ENCODE measurements around the gene MXRA7.
A peak's percentile ranks its signal among the peaks of the same experiment; 100 is the strongest.

MXRA7 gene

GRCh38 chr17:76738468-76738850 is 27.7 kb upstream of the MXRA7 start:
- TF ChIP-seq CTCF (IDR thresholded peaks at IDR 0.05; ENCODE audit: low read length, missing control alignments): no peak
- no peak for DNase-seq (ENCODE audit: low read depth)
- peak overlapping the region; percentile 95 for H3K4me3 ChIP-seq (replicated peaks; ENCODE audit: low read depth, low read length)

- H3K4me3 ChIP-seq (replicated peaks; ENCODE audit: low read depth, low read length): peak within 1 kb of the TSS; percentile 95
- peak; percentile 96 for DNase-seq (ENCODE audit: low read depth)
- no peak for TF ChIP-seq CTCF (IDR thresholded peaks at IDR 0.05; ENCODE audit: low read length, missing control alignments)
These were observed 27.1 kb upstream of the MXRA7 start, which contains the start of gene MFSD11 for GRCh38 chr17:76737676-76738467. Gene MFSD11, plus strand, starts transcription at chr17:76738119. Its CDS starts 234 bp downstream, at chr17:76738353.

GRCh38 chr17:76737082-76737675 is 26.4 kb upstream of the MXRA7 start, which contains the start of gene SRSF2:
Gene SRSF2, minus strand, starts transcription at chr17:76737331. Its CDS starts 171 bp downstream, at chr17:76737160.
- H3K4me3 ChIP-seq (replicated peaks; ENCODE audit: low read depth, low read length): peak within 1 kb of the TSS; percentile 95
- no peak for TF ChIP-seq CTCF (IDR thresholded peaks at IDR 0.05; ENCODE audit: low read length, missing control alignments)
- DNase-seq (ENCODE audit: low read depth): peak; percentile 99

- DNase-seq (ENCODE audit: low read depth): peak; percentile 72
- peak overlapping the region; percentile 95 for H3K4me3 ChIP-seq (replicated peaks; ENCODE audit: low read depth, low read length)
- TF ChIP-seq CTCF (IDR thresholded peaks at IDR 0.05; ENCODE audit: low read length, missing control alignments): peak; percentile 10
These were observed 25.8 kb upstream of the MXRA7 start for GRCh38 chr17:76736349-76737081.

- peak overlapping the region; percentile 95 for H3K4me3 ChIP-seq (replicated peaks; ENCODE audit: low read depth, low read length)
- TF ChIP-seq CTCF (IDR thresholded peaks at IDR 0.05; ENCODE audit: low read length, missing control alignments): no peak
These were observed 25.0 kb upstream of the MXRA7 start for GRCh38 chr17:76735586-76736348.

GRCh38 chr17:76735006-76735405 is 24.2 kb upstream of the MXRA7 start:
- peak; percentile 41 for DNase-seq (ENCODE audit: low read depth)
- peak overlapping the region; percentile 95 for H3K4me3 ChIP-seq (replicated peaks; ENCODE audit: low read depth, low read length)

More at GRCh38 chr17:76735586-76736348, 25.0 kb upstream of the MXRA7 start:
- no peak for DNase-seq (ENCODE audit: low read depth)

More at GRCh38 chr17:76735006-76735405, 24.2 kb upstream of the MXRA7 start:
- TF ChIP-seq CTCF (IDR thresholded peaks at IDR 0.05; ENCODE audit: low read length, missing control alignments): no peak

Measured in fibroblast of pulmonary artery (primary cell).